ENCODE data around the gene SAMD4A.

- TF ChIP-seq, protein P1, sequence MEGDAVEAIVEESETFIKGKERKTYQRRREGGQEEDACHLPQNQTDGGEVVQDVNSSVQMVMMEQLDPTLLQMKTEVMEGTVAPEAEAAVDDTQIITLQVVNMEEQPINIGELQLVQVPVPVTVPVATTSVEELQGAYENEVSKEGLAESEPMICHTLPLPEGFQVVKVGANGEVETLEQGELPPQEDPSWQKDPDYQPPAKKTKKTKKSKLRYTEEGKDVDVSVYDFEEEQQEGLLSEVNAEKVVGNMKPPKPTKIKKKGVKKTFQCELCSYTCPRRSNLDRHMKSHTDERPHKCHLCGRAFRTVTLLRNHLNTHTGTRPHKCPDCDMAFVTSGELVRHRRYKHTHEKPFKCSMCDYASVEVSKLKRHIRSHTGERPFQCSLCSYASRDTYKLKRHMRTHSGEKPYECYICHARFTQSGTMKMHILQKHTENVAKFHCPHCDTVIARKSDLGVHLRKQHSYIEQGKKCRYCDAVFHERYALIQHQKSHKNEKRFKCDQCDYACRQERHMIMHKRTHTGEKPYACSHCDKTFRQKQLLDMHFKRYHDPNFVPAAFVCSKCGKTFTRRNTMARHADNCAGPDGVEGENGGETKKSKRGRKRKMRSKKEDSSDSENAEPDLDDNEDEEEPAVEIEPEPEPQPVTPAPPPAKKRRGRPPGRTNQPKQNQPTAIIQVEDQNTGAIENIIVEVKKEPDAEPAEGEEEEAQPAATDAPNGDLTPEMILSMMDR (IDR thresholded peaks at IDR 0.05) = no peak
- no peak for TF ChIP-seq POLR2A (IDR thresholded peaks at IDR 0.05)
Measured at GRCh38 chr14:54769951-54770863, 203.3 kb downstream of the SAMD4A start.
